Measurements from ENCODE around the gene HOMER1.

DNA sequence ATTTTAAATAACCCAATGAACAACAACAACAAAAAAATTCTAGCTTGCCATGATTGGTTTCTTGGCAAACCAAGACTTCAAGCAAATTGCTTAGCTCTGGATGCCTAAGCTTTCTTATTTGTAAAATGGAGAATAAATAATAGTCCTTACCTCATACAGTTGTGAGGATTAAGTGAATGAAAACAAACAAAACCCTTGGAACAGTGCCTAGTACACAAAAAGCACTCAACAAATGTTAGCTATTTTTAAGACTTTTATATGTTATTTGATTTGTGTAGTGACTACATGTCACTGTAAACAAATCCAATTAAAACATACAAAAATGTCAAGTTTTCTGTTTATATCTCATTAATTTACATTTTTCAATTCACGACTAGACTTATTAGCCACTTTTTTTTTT, 13.5 kb upstream of the HOMER1 start:
- TF ChIP-seq CTCF (IDR thresholded peaks at IDR 0.05) (no peak), EP300 (IDR thresholded peaks at IDR 0.05) (no peak), POLR2A (IDR thresholded peaks at IDR 0.05) (no peak)
